ENCODE results near the gene IBSP. TPM values are rescaled to one million over a fixed set of nuclear protein-coding genes. Genes with fewer than 3 reads are reported as not detected.

Gene IBSP
- total and polyA plus RNA-seq, 4 donors: not detected

GRCh38 chr4:87811977-87812376, 12.6 kb downstream of the IBSP start:
- H3K27ac ChIP-seq (ENCODE audit: low read depth in 1 of 2, low read length in 2 of 2): no peak overlapping the region
- no peak overlapping the region for H3K9ac ChIP-seq (ENCODE audit: low read depth in 1 of 2, low read length in 2 of 2)
- no peak overlapping the region for H3K4me3 ChIP-seq (ENCODE audit: low read depth in 1 of 3, low read length in 3 of 3)
- H3K36me3 ChIP-seq (ENCODE audit: control insufficient read depth in 4 of 4, insufficient read depth in 3 of 4, low read depth in 1 of 4, low read length in 3 of 4): no peaks in the 10 kb centered on the region
- TF ChIP-seq CTCF (IDR thresholded peaks at IDR 0.05; ENCODE audit: low read depth, low read length, missing input control) (no peak), ATF3 (IDR thresholded peaks at IDR 0.05) (no peak), RAD21 (IDR thresholded peaks at IDR 0.05) (no peak), HNF4G (IDR thresholded peaks at IDR 0.05) (no peak), GABPA (IDR thresholded peaks at IDR 0.05 in 1 of 2, conservative IDR thresholded peaks at IDR 0.05 in 1 of 2) (no peak), JUND (IDR thresholded peaks at IDR 0.05) (no peak), EGR1 (IDR thresholded peaks at IDR 0.05; ENCODE audit: low read depth in 2 of 2) (no peak), FOXA2 (IDR thresholded peaks at IDR 0.05) (no peak), RXRA (IDR thresholded peaks at IDR 0.05) (no peak), TAF1 (conservative IDR thresholded peaks at IDR 0.05) (no peak), SP1 (IDR thresholded peaks at IDR 0.05) (no peak), REST (IDR thresholded peaks at IDR 0.05) (no peak), FOXA1 (IDR thresholded peaks at IDR 0.05) (no peak), NR2F2 (IDR thresholded peaks at IDR 0.05) (no peak), HNF4A (conservative IDR thresholded peaks at IDR 0.05) (no peak)
- no peaks in the 10 kb centered on the region for H3K27me3 ChIP-seq (ENCODE audit: control insufficient read depth in 4 of 4, insufficient read depth in 4 of 4, low read length in 3 of 4)
- H3K4me1 ChIP-seq (ENCODE audit: control insufficient read depth in 4 of 4, insufficient read depth in 4 of 4, low read length in 3 of 4): no peaks in the 10 kb centered on the region
- no peaks in the 10 kb centered on the region for H3K9me3 ChIP-seq (ENCODE audit: control insufficient read depth in 4 of 4, low read length in 3 of 4)
- WGBS: 93% methylated on average over 2 of the region's 2 CpGs
- DNase-seq (ENCODE audit: low spot score): no peak

GRCh38 chr4:87819281-87819919, 20.0 kb downstream of the IBSP start:
- WGBS: 65% methylated on average over 8 of the region's 8 CpGs
- no peaks in the 10 kb centered on the region for H3K36me3 ChIP-seq (ENCODE audit: control insufficient read depth in 4 of 4, insufficient read depth in 3 of 4, low read depth in 1 of 4, low read length in 3 of 4)
- DNase-seq (ENCODE audit: low spot score): no peak
- no peak overlapping the region for H3K27ac ChIP-seq (ENCODE audit: low read depth in 1 of 2, low read length in 2 of 2)
- no peak overlapping the region for H3K4me3 ChIP-seq (ENCODE audit: low read depth in 1 of 3, low read length in 3 of 3)
- no peaks in the 10 kb centered on the region for H3K4me1 ChIP-seq (ENCODE audit: control insufficient read depth in 4 of 4, insufficient read depth in 4 of 4, low read length in 3 of 4)
- H3K27me3 ChIP-seq (ENCODE audit: control insufficient read depth in 4 of 4, insufficient read depth in 4 of 4, low read length in 3 of 4): peaks cover 0 to 2% (median 0%) of the 10 kb centered on the region in 4 donors
- no peak overlapping the region for H3K9ac ChIP-seq (ENCODE audit: low read depth in 1 of 2, low read length in 2 of 2)
- H3K9me3 ChIP-seq (ENCODE audit: control insufficient read depth in 4 of 4, low read length in 3 of 4): no peaks in the 10 kb centered on the region
- TF ChIP-seq SP1 (IDR thresholded peaks at IDR 0.05) (no peak), HNF4A (conservative IDR thresholded peaks at IDR 0.05) (no peak), FOXA2 (IDR thresholded peaks at IDR 0.05) (no peak), NR2F2 (IDR thresholded peaks at IDR 0.05) (no peak), JUND (IDR thresholded peaks at IDR 0.05) (no peak), ATF3 (IDR thresholded peaks at IDR 0.05) (no peak), RAD21 (IDR thresholded peaks at IDR 0.05) (no peak), GABPA (IDR thresholded peaks at IDR 0.05 in 1 of 2, conservative IDR thresholded peaks at IDR 0.05 in 1 of 2) (no peak), TAF1 (conservative IDR thresholded peaks at IDR 0.05) (no peak), RXRA (IDR thresholded peaks at IDR 0.05) (no peak), EGR1 (IDR thresholded peaks at IDR 0.05; ENCODE audit: low read depth in 2 of 2) (no peak), HNF4G (IDR thresholded peaks at IDR 0.05) (no peak), ZBTB33 (IDR thresholded peaks at IDR 0.05) (no peak), MAX (IDR thresholded peaks at IDR 0.05) (no peak), YY1 (IDR thresholded peaks at IDR 0.05) (no peak), REST (IDR thresholded peaks at IDR 0.05) (no peak)
